Uterus (tissue), 4 donors: ENCODE data around the gene FAF1. TPM values are rescaled to one million over a fixed set of nuclear protein-coding genes. Genes with fewer than 3 reads are reported as not detected.
"Not testable (repeated sequence)": the region's sequence is repeated elsewhere in the genome, so short reads cannot be mapped to it uniquely, and the experiment has no call there.

Source experiments
- DNase-seq, 2 donors: peaks; one replicate each; pipeline ENCODE4 v3.0.0-alpha.2; 2019 to 2020
- H3K27ac ChIP-seq, 2 donors: fragments of 200-600 bp; sonication (generic); 1 replicate in 1 of 2; 2 replicates in 1 of 2; pipeline ENCODE4 v1.5.1; 2016 to 2018
- H3K27me3 ChIP-seq, 2 donors: fragments of 200-600 bp; sonication (generic); one replicate each; pipeline ENCODE4 v1.5.1; 2018 to 2019; ENCODE audit warnings: control low read depth in 1 of 2
- H3K36me3 ChIP-seq, 2 donors: fragments of 200-600 bp; sonication (generic); one replicate each; pipeline ENCODE4 v1.5.1; 2019; ENCODE audit warnings: control low read depth in 1 of 2
- H3K4me1 ChIP-seq, 2 donors: fragments of 200-600 bp; sonication (generic); one replicate each; pipeline ENCODE4 v1.5.1; 2018 to 2019; ENCODE audit warnings: control low read depth in 1 of 2
- H3K4me3 ChIP-seq, 2 donors: fragments of 200-600 bp; sonication (generic); 1 replicate in 1 of 2; 2 replicates in 1 of 2; pipeline ENCODE4 v1.5.1; 2018 to 2019; ENCODE audit warnings: mild to moderate bottlenecking in 1 of 2
- H3K9me3 ChIP-seq, 2 donors: fragments of 200-600 bp; sonication (generic); one replicate each; pipeline ENCODE4 v1.5.1; 2019; ENCODE audit warnings: control low read depth in 1 of 2
- CTCF ChIP-seq, 4 experiments: fragments of 200-600 bp in 2 of 4; fragments of 450-650 bp in 2 of 4; sonication (generic) in 2 of 4; IDR thresholded peaks; one replicate each; pipeline ENCODE4 v1.5.1; 2016 to 2019; ENCODE audit warnings: antibody characterized with exemption in 4 of 4, mild to moderate bottlenecking in 2 of 4, moderate library complexity in 1 of 4
- POLR2A ChIP-seq, 2 donors: fragments of 450-650 bp; IDR thresholded peaks; one replicate each; pipeline ENCODE4 v1.6.1; 2016; ENCODE audit warnings: antibody characterized with exemption in 2 of 2, mild to moderate bottlenecking in 1 of 2, moderate library complexity in 1 of 2
- intact Hi-C: fragments of 100-400 bp; cut with DNase I; formaldehyde crosslinking; loops from one replicate; pipeline ENCODE4 v1.15.1; 2023; ENCODE audit warnings: low total_unique reads
- total RNA-seq, 4 donors: library from RNA; depleted of rRNA in 3 of 4; stranded (reverse); fragments of >200 nt in 3 of 4; gene quantifications; one replicate each; pipeline versions ENCODE4 v1.1.0 to v1.2.4, GENCODE V29; 2014 to 2023
- donor health status: DM: yes; HTN: yes; CAD: no.

The FAF1 gene
- total RNA-seq, 4 donors from 2014 or later, result 34.1 to 77.2 (median 64.1) TPM

- Histone ChIP-seq H3K36me3 (no peaks in the 10 kb centered on the region), H3K9me3 (no peaks in the 10 kb centered on the region), H3K4me3 (no peak overlapping the region), H3K27me3 (no peaks in the 10 kb centered on the region), H3K4me1 (no peaks in the 10 kb centered on the region), H3K27ac (no peak overlapping the region)
- no peak for DNase-seq
- intact Hi-C loops, result loop anchor here (10.0 kb wide), 1 partner anchor 410 kb away; no protein-coding TSS in a partner anchor
- peak; percentile 64 to 74 (median 68) for TF ChIP-seq CTCF (IDR thresholded peaks at IDR 0.05)
- TF ChIP-seq POLR2A (IDR thresholded peaks at IDR 0.05), result no peak
These were observed 185.2 kb downstream of the FAF1 start for GRCh38 chr1:50774759-50775351.

- no peaks in the 10 kb centered on the region for H3K9me3 ChIP-seq
- intact Hi-C loops, result no loop called here
- no peaks in the 10 kb centered on the region for H3K36me3 ChIP-seq
- DNase-seq, result no peak
- H3K27ac ChIP-seq, result no peak overlapping the region
- H3K4me3 ChIP-seq, result no peak overlapping the region
- no peak for TF ChIP-seq POLR2A (IDR thresholded peaks at IDR 0.05)
- TF ChIP-seq CTCF (IDR thresholded peaks at IDR 0.05), result no peak
- H3K4me1 ChIP-seq, result no peaks in the 10 kb centered on the region
- H3K27me3 ChIP-seq, result no peaks in the 10 kb centered on the region
These were observed 193.4 kb downstream of the FAF1 start for GRCh38 chr1:50766688-50767087.

- H3K36me3 ChIP-seq, H3K9me3 ChIP-seq, intact Hi-C loops, H3K4me3 ChIP-seq, H3K27me3 ChIP-seq, H3K27ac ChIP-seq, H3K4me1 ChIP-seq, DNase-seq: not testable (repeated sequence)
These were observed 203.5 kb downstream of the FAF1 start for GRCh38 chr1:50756543-50756942.

- H3K9me3 ChIP-seq, DNase-seq, intact Hi-C loops, H3K27me3 ChIP-seq, H3K4me1 ChIP-seq, H3K27ac ChIP-seq, H3K36me3 ChIP-seq, H3K4me3 ChIP-seq: not testable (repeated sequence)
These were observed 205.3 kb downstream of the FAF1 start for GRCh38 chr1:50754764-50755163.

- no peak overlapping the region for H3K4me3 ChIP-seq
- H3K27me3 ChIP-seq, result no peaks in the 10 kb centered on the region
- no peak overlapping the region for H3K27ac ChIP-seq
- TF ChIP-seq CTCF (IDR thresholded peaks at IDR 0.05) (no peak), POLR2A (IDR thresholded peaks at IDR 0.05) (no peak)
- intact Hi-C loops, result no loop called here
- DNase-seq, result no peak
- no peaks in the 10 kb centered on the region for H3K4me1 ChIP-seq
- no peaks in the 10 kb centered on the region for H3K9me3 ChIP-seq
- H3K36me3 ChIP-seq, result no peaks in the 10 kb centered on the region
These were observed 209.9 kb downstream of the FAF1 start for GRCh38 chr1:50750021-50750619.

- Histone ChIP-seq H3K27ac (no peak overlapping the region), H3K36me3 (no peaks in the 10 kb centered on the region), H3K4me3 (no peak overlapping the region), H3K9me3 (no peaks in the 10 kb centered on the region), H3K27me3 (no peaks in the 10 kb centered on the region), H3K4me1 (no peaks in the 10 kb centered on the region)
- TF ChIP-seq POLR2A (IDR thresholded peaks at IDR 0.05), result no peak
- no peak for TF ChIP-seq CTCF (IDR thresholded peaks at IDR 0.05)
- intact Hi-C loops, result no loop called here
- no peak for DNase-seq
These were observed 212.7 kb downstream of the FAF1 start for GRCh38 chr1:50747394-50747793.
